Measurements from ENCODE around the gene PDIA5.

The PDIA5 gene

GRCh38 chr3:123193448-123194101, 126.8 kb downstream of the PDIA5 start:
- Histone ChIP-seq H3K27me3 (ENCODE audit: control insufficient read depth, insufficient read depth, low read length, poor library complexity, severe bottlenecking) (no peaks in the 10 kb centered on the region), H3K4me1 (ENCODE audit: control insufficient read depth, insufficient read depth, low read length) (no peaks in the 10 kb centered on the region), H3K4me3 (ENCODE audit: insufficient read depth, low read depth, low read length) (no peak overlapping the region), H3K9me3 (ENCODE audit: control insufficient read depth, low read length) (no peaks in the 10 kb centered on the region), H3K36me3 (ENCODE audit: control insufficient read depth, insufficient read depth, low read length) (no peaks in the 10 kb centered on the region), H3K27ac (ENCODE audit: insufficient read depth, low read depth, low read length, poor library complexity, severe bottlenecking) (no peak overlapping the region)
- 88 to 91% methylated on average over 4 to 5 of the region's 5 CpGs for WGBS, 2 experiments

GRCh38 chr3:123194552-123194951, 127.7 kb downstream of the PDIA5 start:
- 6 to 15% methylated on average over 8 to 10 of the region's 10 CpGs for WGBS, 2 experiments
- no peak overlapping the region for H3K4me3 ChIP-seq (ENCODE audit: insufficient read depth, low read depth, low read length)
- H3K36me3 ChIP-seq (ENCODE audit: control insufficient read depth, insufficient read depth, low read length): no peaks in the 10 kb centered on the region
- no peaks in the 10 kb centered on the region for H3K27me3 ChIP-seq (ENCODE audit: control insufficient read depth, insufficient read depth, low read length, poor library complexity, severe bottlenecking)
- no peaks in the 10 kb centered on the region for H3K9me3 ChIP-seq (ENCODE audit: control insufficient read depth, low read length)
- H3K4me1 ChIP-seq (ENCODE audit: control insufficient read depth, insufficient read depth, low read length): no peaks in the 10 kb centered on the region
- H3K27ac ChIP-seq (ENCODE audit: insufficient read depth, low read depth, low read length, poor library complexity, severe bottlenecking): no peak overlapping the region

GRCh38 chr3:123198372-123198771, 131.5 kb downstream of the PDIA5 start:
- H3K9me3 ChIP-seq (ENCODE audit: control insufficient read depth, low read length): no peaks in the 10 kb centered on the region
- H3K4me1 ChIP-seq (ENCODE audit: control insufficient read depth, insufficient read depth, low read length): peaks cover 10% of the 10 kb centered on the region
- H3K36me3 ChIP-seq (ENCODE audit: control insufficient read depth, insufficient read depth, low read length): no peaks in the 10 kb centered on the region
- 60% methylated on average over 1 of the region's 1 CpG; no CpG with 5 or more reads in 1 of the 2 experiments for WGBS, 2 experiments
- no peak overlapping the region for H3K27ac ChIP-seq (ENCODE audit: insufficient read depth, low read depth, low read length, poor library complexity, severe bottlenecking)
- no peaks in the 10 kb centered on the region for H3K27me3 ChIP-seq (ENCODE audit: control insufficient read depth, insufficient read depth, low read length, poor library complexity, severe bottlenecking)
- no peak overlapping the region for H3K4me3 ChIP-seq (ENCODE audit: insufficient read depth, low read depth, low read length)

- WGBS, 2 experiments: 14 to 17% methylated on average over 6 of the region's 6 CpGs
- peaks cover 10% of the 10 kb centered on the region for H3K4me1 ChIP-seq (ENCODE audit: control insufficient read depth, insufficient read depth, low read length)
- no peaks in the 10 kb centered on the region for H3K36me3 ChIP-seq (ENCODE audit: control insufficient read depth, insufficient read depth, low read length)
- peak overlapping the region; percentile 98 for H3K4me3 ChIP-seq (ENCODE audit: insufficient read depth, low read depth, low read length)
- peak overlapping the region; percentile 62 for H3K27ac ChIP-seq (ENCODE audit: insufficient read depth, low read depth, low read length, poor library complexity, severe bottlenecking)
- H3K27me3 ChIP-seq (ENCODE audit: control insufficient read depth, insufficient read depth, low read length, poor library complexity, severe bottlenecking): no peaks in the 10 kb centered on the region
- no peaks in the 10 kb centered on the region for H3K9me3 ChIP-seq (ENCODE audit: control insufficient read depth, low read length)
Observed at GRCh38 chr3:123201223-123201556, 134.4 kb downstream of the PDIA5 start.

GRCh38 chr3:123201557-123202427, 135.0 kb downstream of the PDIA5 start, which contains the start of gene SEC22A:
SEC22A (plus strand) TSS chr3:123201943; CDS start chr3:123209218, 7,275 bp downstream.
- peak within 1 kb of the TSS; percentile 98 for H3K4me3 ChIP-seq (ENCODE audit: insufficient read depth, low read depth, low read length)
- H3K27ac ChIP-seq (ENCODE audit: insufficient read depth, low read depth, low read length, poor library complexity, severe bottlenecking): peak within 1 kb of the TSS; percentile 78
- WGBS, 2 experiments: 0% methylated on average over 60 of the region's 60 CpGs
- H3K27me3 ChIP-seq (ENCODE audit: control insufficient read depth, insufficient read depth, low read length, poor library complexity, severe bottlenecking): no peaks in the 10 kb centered on the region
- no peaks in the 10 kb centered on the region for H3K36me3 ChIP-seq (ENCODE audit: control insufficient read depth, insufficient read depth, low read length)
- H3K4me1 ChIP-seq (ENCODE audit: control insufficient read depth, insufficient read depth, low read length): peaks cover 10% of the 10 kb centered on the region
- H3K9me3 ChIP-seq (ENCODE audit: control insufficient read depth, low read length): no peaks in the 10 kb centered on the region

- 5% methylated on average over 7 of the region's 7 CpGs for WGBS, 2 experiments
- Histone ChIP-seq H3K4me1 (ENCODE audit: control insufficient read depth, insufficient read depth, low read length) (peaks cover 10% of the 10 kb centered on the region), H3K4me3 (ENCODE audit: insufficient read depth, low read depth, low read length) (peak overlapping the region; percentile 98), H3K27me3 (ENCODE audit: control insufficient read depth, insufficient read depth, low read length, poor library complexity, severe bottlenecking) (no peaks in the 10 kb centered on the region), H3K9me3 (ENCODE audit: control insufficient read depth, low read length) (no peaks in the 10 kb centered on the region), H3K36me3 (ENCODE audit: control insufficient read depth, insufficient read depth, low read length) (no peaks in the 10 kb centered on the region), H3K27ac (ENCODE audit: insufficient read depth, low read depth, low read length, poor library complexity, severe bottlenecking) (no peak overlapping the region)
Observed at GRCh38 chr3:123202451-123202850, 135.6 kb downstream of the PDIA5 start.
